ENCODE measurements around the gene RACK1.
"Not testable (repeated sequence)": the region's sequence is repeated elsewhere in the genome, so short reads cannot be mapped to it uniquely, and the experiment has no call there.

GRCh38 chr5:181283841-181284755 lies 40.4 kb upstream of the RACK1 start:
- not testable (repeated sequence) for TF ChIP-seq POLR2A (IDR thresholded peaks at IDR 0.05; ENCODE audit: low read length); GATA1 (IDR thresholded peaks at IDR 0.05; ENCODE audit: low read depth, low read length)
